Measurements from ENCODE around the gene TANC1. TPM values are rescaled to one million over a fixed set of nuclear protein-coding genes. Genes with fewer than 3 reads are reported as not detected.
A peak's percentile ranks its signal among the peaks of the same experiment; 100 is the strongest.

TANC1 gene
- total RNA-seq, 1 experiment from 2014 or later, result 12.6 TPM

DNA sequence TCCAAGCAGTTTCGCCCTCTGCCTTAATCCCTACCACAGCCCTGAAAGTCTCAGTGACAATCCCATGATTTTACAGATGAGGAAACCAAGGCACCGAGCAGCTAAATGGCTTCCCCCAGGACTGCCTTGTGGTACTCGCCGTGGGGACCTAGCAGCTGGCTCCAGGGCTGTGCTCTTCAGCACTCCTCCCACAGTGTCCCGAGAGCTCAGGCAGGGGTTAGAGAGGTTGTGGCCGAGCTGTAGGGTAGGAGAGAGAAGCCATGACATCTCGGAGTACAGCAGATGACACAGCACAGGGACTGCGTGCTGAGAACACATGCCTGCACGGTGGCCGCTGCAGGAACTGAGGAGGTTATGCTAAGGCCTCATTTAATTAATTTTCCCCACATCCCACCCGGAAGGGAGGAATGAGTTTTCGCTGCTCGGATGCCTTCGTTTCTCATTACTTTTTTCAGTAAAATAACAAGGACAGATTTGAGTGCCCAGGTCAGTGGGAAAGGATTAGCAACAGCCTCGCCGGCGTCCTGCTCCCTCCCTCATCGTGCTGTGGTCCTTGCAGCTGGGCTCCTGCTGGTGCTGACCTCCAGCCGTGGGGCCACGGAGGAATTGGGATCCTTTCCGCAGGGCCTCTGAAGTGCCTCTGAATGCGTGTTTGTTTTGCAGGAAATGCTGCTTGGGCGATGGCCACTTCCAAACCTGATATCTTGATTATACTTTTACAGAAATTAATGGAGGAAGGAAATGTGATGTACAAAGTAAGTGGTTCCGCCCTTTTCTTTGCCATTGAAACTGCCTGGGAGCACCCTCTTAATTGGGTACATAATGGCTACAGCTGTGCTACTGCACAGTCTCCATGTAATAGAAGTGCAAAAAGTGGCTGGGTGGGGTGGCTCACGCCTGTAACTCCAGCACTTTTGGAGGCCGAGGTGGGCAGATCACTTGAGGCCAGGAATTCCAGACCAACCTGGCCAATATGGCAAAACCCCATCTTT, 256.9 kb downstream of the TANC1 start:
- DNase-seq (ENCODE audit: low spot score), result no peak

DNA sequence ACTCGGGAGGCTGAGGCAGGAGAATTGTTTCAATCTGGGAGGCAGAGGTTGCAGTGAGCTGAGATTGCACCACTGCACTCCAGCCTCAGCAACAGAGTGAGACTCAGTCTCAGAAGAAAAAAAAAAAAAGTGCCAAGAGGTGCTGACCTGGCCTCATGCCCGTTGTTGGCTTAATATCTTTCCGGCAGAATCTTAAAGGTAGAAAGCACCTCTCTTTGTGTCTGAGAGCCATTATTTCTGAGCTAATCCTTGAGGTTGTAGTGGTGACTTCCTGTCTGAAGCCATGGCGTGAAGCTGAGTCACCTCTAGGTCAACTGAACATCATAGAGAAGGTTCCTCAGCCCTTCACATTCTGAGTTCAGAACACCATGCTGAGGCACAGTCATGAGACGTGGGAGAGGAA, 257.6 kb downstream of the TANC1 start:
- DNase-seq (ENCODE audit: low spot score), result peak; percentile 69

DNA sequence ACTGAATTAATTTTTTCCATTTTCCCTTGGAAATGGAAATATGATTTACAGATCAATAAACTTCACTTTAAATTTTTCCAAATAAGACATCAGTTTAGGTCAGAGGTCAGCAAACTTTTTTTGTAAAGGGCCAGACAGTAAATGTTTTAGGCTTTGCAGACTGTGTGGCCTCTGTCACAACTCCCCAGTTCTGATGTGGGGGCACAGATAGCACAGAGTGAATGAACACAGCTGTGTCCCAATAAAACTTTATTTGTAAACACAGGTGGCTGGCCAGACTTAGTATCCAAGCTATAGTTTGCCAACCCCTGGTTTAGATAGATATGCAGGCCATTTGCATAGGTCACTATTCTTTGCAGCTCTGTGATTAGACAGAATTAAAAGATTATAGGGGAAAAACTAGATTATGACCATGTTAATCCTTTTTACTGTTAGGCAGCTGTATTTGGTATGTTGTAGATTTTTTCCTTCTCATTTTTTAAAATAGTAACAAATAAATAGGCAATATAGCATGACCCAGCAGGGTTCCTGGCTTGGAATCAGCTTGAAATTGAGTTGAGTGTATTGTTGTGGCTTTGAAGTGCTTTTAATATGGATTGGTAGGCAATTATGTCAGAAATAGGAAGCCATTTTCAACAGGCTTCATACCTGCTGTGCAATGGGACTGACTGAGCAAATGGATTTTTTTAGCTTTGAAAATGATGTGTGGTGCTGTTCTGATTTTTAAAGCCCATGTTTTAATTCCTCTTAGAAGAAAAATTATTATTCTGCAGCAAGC, 258.4 kb downstream of the TANC1 start:
- DNase-seq (ENCODE audit: low spot score), result no peak

DNA sequence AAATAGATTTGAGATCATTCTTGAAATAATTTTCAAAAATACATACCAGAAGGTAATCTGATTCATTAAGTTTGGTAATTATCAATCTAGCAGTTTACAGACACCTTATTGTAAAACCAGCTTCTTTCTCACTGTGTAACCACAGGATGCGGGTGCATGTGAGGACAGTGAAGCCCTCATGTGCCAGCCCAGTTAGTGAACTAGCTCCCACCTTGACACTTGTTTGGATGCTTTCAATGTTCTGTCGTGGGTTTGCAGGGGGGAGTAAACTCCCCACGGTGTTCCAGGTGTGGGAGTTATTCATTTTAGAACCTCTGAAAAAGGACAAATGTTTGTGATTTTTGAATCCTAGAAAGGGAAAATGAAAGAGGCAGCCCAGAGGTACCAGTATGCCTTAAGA, 259.0 kb downstream of the TANC1 start:
- DNase-seq (ENCODE audit: low spot score), result no peak

DNA sequence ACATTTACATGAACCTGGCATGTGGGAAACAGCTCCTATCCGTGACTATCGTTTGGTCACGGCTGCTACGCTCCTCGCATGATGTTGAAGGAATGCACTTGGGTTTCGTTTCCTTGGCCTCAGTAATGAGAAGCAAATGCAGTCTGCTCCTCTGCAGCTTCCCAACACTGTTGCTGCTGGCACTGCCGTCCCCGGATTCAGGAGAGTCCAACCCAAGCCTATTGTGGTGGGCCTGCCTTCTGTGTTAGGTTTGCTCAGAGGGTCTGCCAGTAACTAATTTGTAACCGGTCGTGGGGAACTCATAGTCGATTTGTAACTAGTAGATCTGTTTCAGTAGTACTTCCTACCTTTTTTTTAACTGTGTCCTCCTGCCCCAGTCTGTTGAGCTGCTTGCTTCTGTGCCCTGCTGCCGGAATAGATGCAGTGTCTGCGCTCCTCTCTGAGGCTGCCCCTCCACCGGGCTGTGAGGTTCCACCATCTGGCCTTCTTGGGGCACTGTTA, 259.7 kb downstream of the TANC1 start:
- DNase-seq (ENCODE audit: low spot score), result no peak

DNA sequence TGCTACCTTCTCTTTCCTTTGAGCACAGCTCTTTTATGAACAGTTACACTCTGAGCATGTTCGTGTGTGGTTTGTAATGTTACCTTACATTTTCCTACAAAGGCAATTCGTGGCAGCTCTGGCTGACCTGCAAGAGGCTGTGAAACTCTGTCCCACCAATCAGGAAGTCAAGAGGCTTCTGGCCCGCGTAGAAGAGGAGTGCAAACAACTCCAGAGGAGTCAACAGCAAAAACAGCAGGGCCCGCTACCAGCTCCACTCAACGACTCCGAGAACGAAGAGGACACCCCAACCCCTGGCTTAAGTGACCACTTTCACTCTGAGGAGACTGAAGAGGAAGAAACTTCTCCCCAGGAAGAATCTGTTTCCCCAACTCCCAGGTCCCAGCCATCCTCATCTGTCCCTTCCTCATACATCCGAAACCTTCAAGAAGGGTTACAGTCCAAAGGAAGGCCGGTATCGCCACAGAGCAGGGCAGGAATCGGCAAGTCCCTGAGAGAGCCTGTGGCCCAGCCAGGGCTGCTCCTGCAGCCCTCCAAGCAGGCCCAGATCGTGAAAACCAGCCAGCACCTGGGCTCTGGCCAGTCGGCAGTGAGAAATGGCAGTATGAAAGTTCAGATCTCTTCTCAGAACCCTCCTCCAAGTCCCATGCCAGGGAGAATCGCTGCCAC, 261.2 kb downstream of the TANC1 start:
- DNase-seq (ENCODE audit: low spot score), result no peak

DNA sequence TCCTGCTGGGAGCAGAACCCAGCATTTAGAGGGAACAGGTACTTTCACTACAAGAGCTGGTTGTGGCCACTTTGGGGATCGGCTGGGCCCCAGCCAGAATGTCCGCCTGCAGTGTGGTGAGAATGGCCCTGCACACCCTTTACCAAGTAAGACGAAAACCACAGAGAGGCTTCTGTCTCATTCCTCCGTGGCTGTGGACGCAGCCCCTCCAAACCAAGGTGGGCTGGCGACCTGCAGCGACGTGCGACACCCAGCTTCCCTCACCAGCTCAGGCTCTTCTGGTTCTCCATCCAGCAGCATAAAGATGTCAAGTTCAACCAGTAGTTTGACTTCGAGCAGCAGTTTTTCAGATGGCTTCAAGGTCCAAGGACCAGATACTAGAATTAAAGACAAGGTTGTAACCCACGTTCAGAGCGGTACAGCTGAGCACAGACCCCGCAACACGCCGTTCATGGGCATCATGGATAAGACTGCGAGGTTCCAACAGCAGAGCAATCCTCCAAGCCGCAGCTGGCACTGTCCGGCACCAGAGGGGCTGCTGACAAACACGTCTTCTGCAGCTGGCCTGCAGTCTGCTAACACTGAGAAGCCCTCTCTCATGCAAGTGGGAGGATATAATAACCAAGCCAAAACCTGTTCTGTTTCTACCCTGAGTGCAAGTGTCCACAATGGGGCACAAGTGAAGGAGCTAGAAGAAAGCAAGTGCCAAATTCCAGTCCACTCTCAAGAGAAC, 261.9 kb downstream of the TANC1 start:
- DNase-seq (ENCODE audit: low spot score), result no peak

DNA sequence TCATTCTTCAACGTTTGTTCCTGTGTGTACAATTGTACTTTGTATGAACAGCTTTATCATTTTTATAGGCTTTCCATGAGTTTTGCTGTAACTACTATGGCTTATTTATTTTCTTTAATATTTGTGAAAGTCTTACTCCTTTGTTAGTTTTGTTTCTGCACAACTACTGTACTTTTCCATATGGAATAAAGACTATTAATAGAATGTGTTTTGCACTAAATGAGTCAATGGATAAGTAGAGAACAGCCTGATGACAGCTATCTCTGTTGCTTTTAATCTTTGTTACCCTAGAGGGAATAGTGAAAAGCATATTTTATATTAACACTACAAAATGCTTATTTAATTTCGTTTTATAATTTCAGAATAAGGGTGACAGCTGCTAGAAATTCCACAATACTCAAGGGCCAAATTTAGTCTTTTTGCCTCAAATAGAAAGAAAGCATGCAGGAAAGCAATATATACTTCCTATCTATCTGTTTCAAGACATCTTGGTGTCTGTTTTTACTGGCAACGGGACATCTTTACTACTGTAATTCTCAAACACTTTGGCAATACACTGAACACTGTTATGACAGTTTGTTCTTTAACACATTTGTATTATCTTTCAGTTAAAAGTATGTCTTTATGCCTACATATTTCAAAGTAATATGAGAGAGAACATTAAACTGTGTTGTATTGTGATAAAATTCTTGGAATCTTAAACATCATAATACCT, 264.2 kb downstream of the TANC1 start:
- no peak for DNase-seq (ENCODE audit: low spot score)

DNA sequence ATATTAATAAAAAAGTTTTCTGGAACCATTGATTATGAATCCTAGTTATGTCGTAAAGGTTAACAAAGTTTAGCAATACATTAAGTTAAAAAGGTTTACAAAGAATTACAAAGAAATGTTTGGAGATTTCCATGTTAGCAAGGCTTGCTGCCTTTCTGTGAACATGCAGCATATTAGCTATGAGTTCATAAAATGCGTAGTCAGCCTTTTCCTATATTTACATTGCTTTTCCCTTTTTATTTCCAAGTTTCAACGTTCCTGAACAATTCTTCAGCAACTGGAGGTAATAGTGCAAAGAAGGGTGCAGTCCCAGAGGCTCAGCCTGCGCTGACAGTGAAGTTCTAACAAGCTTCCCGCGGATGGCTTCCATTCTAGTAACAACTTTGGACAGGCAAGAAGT, 266.4 kb downstream of the TANC1 start:
- no peak for DNase-seq (ENCODE audit: low spot score)

DNA sequence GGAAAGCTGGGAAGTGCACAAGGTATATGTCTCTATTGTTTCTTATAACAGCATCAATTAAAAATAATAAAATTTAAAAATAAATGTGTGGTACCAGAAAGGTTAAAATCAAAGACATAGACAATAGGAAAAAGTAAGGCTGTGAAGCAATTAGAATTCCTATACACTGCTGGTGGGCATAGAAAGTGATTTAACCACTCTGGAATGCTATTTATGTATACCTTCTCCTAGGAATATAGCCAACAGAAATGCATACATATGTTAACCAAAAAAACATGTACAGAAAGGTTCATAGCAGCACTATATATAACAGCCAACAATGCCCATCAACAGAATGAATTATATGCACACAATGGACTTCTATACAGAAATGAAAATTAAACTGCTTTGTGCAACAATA, 275.1 kb downstream of the TANC1 start:
- DNase-seq (ENCODE audit: low spot score), result no peak

DNA sequence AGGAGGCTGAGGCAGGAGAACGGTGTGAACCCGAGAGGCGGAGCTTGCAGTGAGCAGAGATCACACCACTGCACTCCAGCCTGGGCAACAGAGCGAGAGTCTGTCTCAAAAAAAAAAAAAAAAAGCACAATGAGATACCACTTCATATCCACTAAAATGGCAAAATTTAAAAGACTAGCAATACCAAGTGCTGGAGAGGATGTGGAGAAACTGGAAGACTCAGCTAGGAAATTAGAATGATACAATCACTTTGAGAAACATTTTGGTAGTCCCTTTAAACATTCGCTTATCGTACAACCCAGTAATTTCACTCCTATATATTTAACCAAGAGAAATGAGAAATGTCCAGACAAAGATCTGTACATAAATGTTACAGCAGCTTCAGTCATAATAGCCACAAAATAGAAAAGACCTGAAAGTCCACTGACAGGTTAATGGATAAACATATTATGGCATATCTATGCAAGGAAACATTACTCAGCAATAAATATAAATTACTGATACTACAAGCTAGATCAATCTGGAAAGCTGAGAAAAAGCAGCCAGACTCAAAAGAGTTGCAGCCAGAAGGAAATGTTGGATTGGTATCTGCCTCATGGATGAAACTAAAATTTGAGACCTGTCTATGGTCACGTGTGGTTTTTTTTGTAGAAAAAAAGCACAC, 278.0 kb downstream of the TANC1 start:
- no peak for DNase-seq (ENCODE audit: low spot score)

DNA sequence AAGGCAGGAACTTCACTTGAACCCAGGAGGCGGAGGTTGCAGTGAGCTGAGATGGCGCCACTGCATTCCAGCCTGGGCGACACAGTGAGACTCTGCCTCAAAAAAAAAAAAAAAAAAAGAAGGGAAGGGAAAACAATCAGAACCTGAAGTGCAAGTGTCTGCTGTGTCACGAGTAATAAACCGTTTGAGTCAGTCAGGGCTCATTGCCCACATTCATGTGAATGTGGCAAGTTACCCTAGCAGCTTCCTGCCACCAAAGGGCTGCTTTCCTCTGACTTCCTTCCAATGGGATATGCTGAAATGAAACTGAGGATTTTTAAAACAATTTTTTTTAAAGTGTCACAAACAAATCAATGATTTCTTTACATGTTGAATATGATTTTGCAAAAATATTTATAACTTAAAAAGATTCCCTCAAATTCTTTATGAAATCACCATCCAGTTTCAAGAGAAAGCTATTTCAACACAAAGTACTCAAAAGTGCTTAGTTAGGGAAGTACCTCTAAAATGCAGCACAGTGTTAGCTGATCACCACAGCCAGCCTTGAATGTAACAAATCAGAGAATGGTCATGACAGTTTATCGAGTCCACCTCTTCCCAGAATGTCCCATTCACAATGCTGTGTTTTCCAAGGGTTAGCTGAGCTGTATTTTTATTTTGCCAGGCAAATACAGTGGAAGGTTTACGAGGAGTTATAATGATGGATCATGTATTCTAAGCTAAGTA, 281.7 kb downstream of the TANC1 start:
- DNase-seq (ENCODE audit: low spot score), result peak; percentile 96

DNA sequence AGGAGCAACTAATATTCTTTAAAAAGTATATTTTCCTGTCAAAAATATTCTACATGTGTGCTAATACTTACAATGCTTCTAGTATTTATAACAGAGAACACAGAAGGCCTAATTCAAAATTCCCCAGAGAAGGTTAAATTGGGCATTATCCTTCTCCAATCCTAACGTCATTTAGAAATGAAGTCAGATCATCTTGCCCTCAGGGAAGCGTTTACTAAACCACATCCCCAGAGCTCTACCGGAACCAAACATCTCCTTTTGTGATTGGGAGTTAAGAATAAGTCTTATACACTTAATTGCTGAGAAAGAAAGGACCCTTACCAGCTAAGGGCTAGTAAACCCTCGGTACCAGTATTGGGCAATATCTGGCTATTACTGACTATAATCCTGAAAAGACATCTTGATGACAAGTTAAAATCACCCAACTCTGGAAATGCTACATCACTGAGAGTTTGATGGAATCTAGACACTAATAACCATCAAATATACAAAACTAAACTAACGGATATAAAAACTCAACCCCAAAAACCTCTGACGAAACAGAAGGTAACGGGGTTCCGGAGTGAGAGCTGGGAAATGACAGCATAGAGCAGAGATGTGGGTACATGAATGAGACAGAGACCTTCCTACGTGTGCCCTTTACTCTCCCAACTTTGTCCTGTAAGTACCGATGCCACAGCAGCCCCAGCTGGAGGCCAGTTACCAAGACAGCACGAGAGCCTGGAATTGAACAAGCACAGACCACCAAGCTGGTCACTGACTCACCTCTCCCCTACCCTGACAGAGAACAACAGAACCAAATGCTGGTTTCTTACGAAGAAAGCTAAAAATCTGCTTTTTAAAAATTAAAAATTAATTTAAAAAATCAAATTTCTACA, 283.1 kb downstream of the TANC1 start:
- no peak for DNase-seq (ENCODE audit: low spot score)

DNA sequence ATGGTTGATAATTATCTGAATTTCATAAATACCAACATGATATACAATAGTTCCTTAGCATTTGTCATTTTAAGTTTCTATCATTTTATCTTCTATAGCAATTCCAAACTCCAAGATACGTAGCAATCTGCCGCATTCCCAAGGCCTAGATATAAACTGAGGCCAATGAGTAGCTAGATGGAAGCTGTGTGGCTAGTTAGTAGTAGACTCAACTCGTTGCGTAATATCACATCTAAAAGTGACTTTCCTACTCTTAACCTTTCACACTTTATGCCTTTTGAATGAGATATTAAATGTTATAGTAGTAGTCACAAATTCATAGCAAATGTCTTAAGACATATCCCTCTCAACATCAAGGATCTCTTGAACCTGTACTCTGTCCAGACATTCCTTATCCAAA, 284.5 kb downstream of the TANC1 start:
- DNase-seq (ENCODE audit: low spot score), result no peak

DNA sequence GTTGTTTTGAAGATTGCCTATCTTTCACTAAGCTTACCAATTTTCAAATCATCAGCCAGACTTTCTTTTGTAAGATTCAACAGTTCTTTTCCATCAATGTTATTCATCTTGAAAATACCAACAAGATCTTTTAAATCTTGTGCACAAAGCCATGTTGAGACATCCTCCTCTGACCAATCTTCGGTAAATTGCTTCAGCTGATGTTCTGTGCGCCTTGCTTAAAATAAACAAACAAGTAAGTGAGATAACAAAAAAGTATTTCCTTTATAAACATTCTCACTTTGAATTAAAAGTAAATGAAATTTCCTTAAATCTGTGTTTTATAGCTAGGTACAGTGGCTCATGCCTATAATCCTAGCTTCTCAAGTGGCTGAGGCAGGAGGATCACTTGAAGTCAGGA, 287.7 kb downstream of the TANC1 start:
- DNase-seq (ENCODE audit: low spot score), result no peak

DNA sequence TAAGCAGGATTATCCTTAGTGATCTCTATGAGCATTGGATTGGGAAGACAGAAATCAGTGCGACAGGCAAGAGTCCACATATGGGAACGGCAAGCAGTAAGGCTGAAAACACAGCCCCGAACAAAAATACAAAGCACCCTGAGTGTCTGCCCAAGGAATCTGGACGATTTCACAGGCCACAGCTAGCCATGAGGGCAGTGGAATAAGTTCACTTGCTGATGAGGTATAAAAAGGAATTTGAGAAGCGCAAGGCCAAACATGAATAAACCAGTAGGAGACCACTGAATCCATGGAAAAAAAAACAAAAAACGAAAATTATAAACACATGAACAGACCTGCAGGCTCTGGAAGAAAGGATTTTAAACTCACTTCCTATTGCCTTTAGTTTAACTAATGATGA, 293.8 kb downstream of the TANC1 start:
- DNase-seq (ENCODE audit: low spot score), result no peak

DNA sequence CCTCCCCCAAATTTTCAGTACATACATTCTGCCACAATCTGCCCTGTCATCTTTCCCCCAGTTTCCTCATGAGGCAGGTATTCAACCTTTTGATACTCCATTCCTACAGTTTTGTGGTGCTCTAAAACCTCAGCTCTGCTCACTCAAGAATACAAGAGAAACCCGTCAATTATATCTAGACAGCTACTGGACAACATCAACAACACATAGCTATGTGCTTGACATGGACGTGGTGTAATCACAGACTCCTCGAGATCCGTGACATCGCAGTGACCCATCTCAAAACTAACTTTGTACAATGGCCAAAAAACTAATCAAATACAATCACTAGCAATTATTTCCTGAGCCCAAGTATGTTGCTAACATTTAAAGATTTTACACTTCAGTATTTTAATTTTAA, 294.5 kb downstream of the TANC1 start:
- no peak for DNase-seq (ENCODE audit: low spot score)

DNA sequence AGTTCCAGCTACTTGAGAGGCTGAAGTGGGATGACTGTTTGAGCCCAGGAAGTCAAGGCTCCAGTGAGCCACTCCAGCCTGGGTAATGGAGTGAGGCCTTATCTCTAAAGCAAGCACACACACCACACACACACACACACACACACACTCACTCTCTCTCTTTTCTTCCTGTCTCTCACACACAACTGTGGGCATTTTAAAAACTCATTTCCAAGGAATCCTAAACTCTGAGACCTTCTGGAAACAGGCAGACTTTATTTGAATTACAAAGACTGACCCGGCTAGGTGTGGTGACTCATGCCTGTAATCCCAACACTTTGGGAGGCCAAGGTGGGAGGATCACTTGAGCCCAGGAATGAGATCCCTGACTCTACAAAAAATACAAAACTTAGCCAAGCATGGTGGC, 296.7 kb downstream of the TANC1 start:
- DNase-seq (ENCODE audit: low spot score), result peak; percentile 55

DNA sequence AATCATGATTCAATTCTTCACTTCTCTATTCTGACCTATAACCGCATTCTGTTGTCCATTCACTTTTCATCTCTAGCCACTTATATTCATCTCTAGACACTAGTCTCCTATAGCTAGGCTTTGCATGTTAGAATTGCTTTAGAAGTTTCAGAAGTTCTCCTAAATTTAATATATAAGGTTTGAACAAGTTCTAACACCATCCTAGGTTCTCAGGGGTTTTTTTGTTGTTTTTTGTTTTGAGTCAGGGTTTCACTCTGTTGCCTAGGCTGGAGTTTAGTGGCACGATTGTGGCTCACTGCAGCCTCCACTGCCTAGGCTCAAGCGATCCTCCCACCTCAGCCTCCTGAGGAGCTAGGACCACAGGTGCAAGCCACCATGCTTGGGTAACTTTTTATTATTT, 298.1 kb downstream of the TANC1 start:
- no peak for DNase-seq (ENCODE audit: low spot score)

Measured in A172 (cell line).